ENCODE measurements around the gene KRT13.

DNA sequence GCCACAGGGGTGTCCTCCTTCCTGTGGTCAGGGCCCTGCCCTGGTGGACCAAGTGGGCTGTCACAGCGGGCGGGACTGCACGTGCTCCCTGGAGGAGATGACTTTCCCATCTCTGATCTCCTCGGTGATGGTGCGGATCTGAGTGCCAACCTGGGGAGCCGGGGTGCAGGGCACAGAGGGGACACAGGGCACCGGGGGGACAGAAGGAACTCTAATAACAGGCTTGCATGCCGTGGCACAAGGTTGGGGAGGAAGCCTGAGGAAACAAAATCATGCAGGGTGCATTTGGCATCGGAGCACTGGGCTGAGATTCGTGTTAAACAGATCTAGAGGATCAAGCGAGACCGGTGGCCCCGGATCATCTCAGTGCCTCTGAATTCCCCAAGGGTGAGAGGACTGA is 19.1 kb downstream of the KRT13 start:
- TF ChIP-seq, protein P1, sequence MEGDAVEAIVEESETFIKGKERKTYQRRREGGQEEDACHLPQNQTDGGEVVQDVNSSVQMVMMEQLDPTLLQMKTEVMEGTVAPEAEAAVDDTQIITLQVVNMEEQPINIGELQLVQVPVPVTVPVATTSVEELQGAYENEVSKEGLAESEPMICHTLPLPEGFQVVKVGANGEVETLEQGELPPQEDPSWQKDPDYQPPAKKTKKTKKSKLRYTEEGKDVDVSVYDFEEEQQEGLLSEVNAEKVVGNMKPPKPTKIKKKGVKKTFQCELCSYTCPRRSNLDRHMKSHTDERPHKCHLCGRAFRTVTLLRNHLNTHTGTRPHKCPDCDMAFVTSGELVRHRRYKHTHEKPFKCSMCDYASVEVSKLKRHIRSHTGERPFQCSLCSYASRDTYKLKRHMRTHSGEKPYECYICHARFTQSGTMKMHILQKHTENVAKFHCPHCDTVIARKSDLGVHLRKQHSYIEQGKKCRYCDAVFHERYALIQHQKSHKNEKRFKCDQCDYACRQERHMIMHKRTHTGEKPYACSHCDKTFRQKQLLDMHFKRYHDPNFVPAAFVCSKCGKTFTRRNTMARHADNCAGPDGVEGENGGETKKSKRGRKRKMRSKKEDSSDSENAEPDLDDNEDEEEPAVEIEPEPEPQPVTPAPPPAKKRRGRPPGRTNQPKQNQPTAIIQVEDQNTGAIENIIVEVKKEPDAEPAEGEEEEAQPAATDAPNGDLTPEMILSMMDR (IDR thresholded peaks at IDR 0.05; ENCODE audit: low read depth, low read length, poor library complexity, severe bottlenecking): no peak
- no peak for TF ChIP-seq EZH2phosphoT487 (IDR thresholded peaks at IDR 0.05; ENCODE audit: borderline replicate concordance, low read length)

Data from DOHH2 (cell line).